Type B pancreatic cell (in vitro differentiated cells): ENCODE data around the gene AIMP1. TPM values are rescaled to one million over a fixed set of nuclear protein-coding genes. Genes with fewer than 3 reads are reported as not detected.

Experiments used
- DNase-seq: peaks from one replicate; pipeline ENCODE4 v3.0.0; 2021; ENCODE audit warnings: mixed read lengths; ENCODE audit not compliant: unreplicated experiment; ENCODE audit errors: extremely low spot score
- H3K27ac Mint-ChIP-seq: 2 replicates; pipeline ENCODE4 v1.8.0; 2021; ENCODE audit warnings: mild to moderate bottlenecking, mixed read lengths
- H3K27me3 Mint-ChIP-seq: 2 replicates; pipeline ENCODE4 v1.8.0; 2021; ENCODE audit warnings: mixed read lengths
- H3K36me3 Mint-ChIP-seq: 2 replicates; pipeline ENCODE4 v1.8.0; 2021; ENCODE audit warnings: mixed read lengths
- H3K4me1 Mint-ChIP-seq: one replicate; pipeline ENCODE4 v1.8.0; 2021; ENCODE audit warnings: mixed read lengths; ENCODE audit not compliant: unreplicated experiment
- H3K4me3 Mint-ChIP-seq: 2 replicates; pipeline ENCODE4 v1.8.0; 2021; ENCODE audit warnings: mild to moderate bottlenecking, mixed read lengths
- H3K9me3 Mint-ChIP-seq: 2 replicates; pipeline ENCODE4 v1.8.0; 2021; ENCODE audit warnings: mixed read lengths
- long read RNA-seq: library from polyadenylated mRNA; unstranded; transcript quantifications from one replicate; pipeline ENCODE4 v2.0.0, GENCODE V29; 2020
- total RNA-seq: library from RNA; stranded (reverse); gene quantifications from 2 replicates; pipeline ENCODE4 v1.2.1, GENCODE V29; 2021; ENCODE audit warnings: low replicate concordance
- TF ChIP-seq, protein P1 (sequence below): fragments of 200-600 bp; sonication (generic); conservative IDR thresholded peaks from 2 replicates; pipeline ENCODE4 v1.5.0; 2021; ENCODE audit warnings: antibody characterized with exemption, mild to moderate bottlenecking

The AIMP1 gene
- total RNA-seq: 42.1 and 49.3 TPM in 2 replicates
- long read RNA-seq, transcript AIMP1-202 (7 exons, 2,586 nt): major isoform, 49 of 84 reads
- long read RNA-seq, partial matches to known transcripts: 14 of 84 reads
- long read RNA-seq, other reads (novel, unspliced or antisense): 20 of 84 reads

DNA sequence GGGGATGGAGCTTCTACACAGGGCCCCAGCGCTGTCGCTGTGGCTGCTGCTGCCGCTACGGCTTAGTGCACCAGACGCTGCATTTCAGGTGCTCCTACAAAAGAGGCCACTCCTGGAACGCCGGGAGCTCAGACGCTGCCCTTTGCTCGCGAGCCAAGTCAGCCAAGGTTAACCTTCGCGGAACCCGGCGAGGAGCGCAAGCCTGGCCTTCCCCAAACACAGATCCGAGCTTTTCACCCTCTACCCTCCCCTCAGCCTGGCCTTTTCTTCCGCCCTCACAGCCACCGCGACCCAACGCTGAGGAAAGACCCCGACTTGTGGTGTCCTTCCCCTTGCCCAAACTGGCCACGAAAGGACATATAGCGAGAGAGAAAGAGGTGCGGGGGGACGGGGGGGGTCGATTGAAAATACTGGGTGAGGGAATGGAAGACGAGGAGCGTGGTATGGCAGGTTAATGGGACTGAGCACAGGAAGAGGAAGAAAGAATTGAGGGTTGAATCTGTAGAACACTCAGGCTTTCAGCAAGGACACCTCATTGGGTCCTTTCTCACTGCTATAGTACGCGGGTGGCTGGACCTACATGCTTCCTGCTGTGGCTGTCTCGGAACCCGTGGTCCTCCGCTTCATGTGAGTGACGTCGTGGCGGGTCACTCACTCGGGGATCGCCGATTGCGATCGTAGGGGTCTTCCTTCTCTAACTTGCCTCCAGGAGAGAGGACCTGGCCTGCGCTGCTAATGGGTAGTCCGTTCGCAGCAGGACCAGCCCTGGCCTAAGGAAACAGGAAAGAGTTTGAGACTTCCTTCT, at the start of gene AIMP1, which contains the start of gene TBCK:
Gene AIMP1, plus strand, starts transcription at position 583 of the 805 bp plus-strand sequence. CDS start 8,460 bp downstream, outside the sequence.
Gene TBCK, minus strand, starts transcription at position 242 of the 805 bp plus-strand sequence. CDS start 7,249 bp downstream, outside the sequence.
- no peaks in the 10 kb centered on the region for H3K27me3 Mint-ChIP-seq

DNA sequence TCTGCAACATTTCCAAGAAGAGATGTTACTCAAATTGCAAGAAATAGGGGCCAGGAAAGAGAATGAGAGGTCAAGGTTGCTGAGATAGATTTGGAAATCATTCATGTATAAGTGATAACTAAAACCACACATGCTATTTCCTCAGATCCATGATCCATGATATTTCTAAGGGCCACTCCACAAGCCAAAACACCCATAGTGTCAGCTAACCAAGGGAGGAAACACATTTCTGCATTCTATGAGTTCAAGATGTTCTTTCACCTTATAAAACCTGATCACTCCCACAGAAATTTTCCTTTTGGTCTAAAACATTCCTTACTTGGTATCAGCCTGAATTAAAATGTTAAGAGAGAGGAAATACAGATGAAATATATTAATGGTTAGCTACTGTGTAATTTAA, 47.6 kb upstream of the AIMP1 start:
- Mint-ChIP-seq H3K27me3 (no peaks in the 10 kb centered on the region), H3K4me1 (peaks cover 17% of the 10 kb centered on the region), H3K4me3 (no peak overlapping the region), H3K9me3 (no peaks in the 10 kb centered on the region), H3K36me3 (peaks cover 4% of the 10 kb centered on the region), H3K27ac (no peak overlapping the region)
- TF ChIP-seq, protein P1, sequence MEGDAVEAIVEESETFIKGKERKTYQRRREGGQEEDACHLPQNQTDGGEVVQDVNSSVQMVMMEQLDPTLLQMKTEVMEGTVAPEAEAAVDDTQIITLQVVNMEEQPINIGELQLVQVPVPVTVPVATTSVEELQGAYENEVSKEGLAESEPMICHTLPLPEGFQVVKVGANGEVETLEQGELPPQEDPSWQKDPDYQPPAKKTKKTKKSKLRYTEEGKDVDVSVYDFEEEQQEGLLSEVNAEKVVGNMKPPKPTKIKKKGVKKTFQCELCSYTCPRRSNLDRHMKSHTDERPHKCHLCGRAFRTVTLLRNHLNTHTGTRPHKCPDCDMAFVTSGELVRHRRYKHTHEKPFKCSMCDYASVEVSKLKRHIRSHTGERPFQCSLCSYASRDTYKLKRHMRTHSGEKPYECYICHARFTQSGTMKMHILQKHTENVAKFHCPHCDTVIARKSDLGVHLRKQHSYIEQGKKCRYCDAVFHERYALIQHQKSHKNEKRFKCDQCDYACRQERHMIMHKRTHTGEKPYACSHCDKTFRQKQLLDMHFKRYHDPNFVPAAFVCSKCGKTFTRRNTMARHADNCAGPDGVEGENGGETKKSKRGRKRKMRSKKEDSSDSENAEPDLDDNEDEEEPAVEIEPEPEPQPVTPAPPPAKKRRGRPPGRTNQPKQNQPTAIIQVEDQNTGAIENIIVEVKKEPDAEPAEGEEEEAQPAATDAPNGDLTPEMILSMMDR: no peak
- no peak for DNase-seq

More for the DNA sequence above, at the start of gene AIMP1, which contains the start of gene TBCK:
- Mint-ChIP-seq H3K4me3 (no peak within 1 kb of the TSS), H3K4me1 (peaks cover 24% of the 10 kb centered on the region), H3K9me3 (no peaks in the 10 kb centered on the region), H3K36me3 (peaks cover 6% of the 10 kb centered on the region), H3K27ac (no peak within 1 kb of the TSS)
- peak; percentile 87 for DNase-seq
- TF ChIP-seq, protein P1: no peak

DNA sequence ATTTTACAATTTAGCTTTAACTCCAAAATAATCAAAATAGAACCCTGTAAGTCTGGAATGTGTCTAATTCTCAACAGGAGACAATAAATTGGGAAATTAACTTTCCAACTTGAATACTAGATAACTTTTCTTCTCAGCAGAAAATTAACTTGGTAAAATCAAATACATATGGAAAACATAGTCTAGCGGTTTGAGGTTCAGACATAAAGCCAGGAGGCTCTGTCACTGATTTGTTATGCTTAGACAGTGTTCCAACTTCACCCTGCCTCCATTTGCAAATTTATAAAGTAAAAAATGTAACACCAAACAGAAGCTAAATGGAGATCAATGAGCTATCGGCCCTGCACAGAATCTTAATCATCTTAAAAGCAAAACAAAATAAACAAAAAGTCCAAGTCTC, 46.6 kb upstream of the AIMP1 start:
- Mint-ChIP-seq H3K9me3 (no peaks in the 10 kb centered on the region), H3K27ac (no peak overlapping the region), H3K4me1 (peaks cover 12% of the 10 kb centered on the region), H3K36me3 (peaks cover 10% of the 10 kb centered on the region), H3K4me3 (no peak overlapping the region), H3K27me3 (no peaks in the 10 kb centered on the region)
- DNase-seq: no peak
- TF ChIP-seq, protein P1: no peak

DNA sequence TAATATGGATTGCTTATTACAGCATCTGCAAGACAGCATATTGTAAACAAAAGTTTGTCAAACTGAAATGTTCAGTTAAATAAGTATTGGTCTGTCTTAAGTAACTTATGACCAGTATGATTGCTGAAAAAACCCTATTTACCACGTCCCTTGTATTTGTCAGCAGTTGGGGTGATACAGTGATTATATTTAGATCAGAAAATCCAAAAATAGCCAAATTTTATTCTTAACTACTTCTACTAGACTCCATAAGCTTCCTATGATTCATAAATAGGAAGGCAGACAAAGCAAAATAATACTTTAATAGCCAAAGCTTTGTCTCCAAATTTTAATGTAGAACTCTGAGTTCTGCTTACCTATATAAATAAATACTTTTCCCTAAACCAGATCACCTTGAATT, 45.6 kb upstream of the AIMP1 start:
- Mint-ChIP-seq H3K9me3 (no peaks in the 10 kb centered on the region), H3K4me3 (no peak overlapping the region), H3K4me1 (peaks cover 12% of the 10 kb centered on the region), H3K36me3 (peaks cover 10% of the 10 kb centered on the region), H3K27me3 (no peaks in the 10 kb centered on the region), H3K27ac (no peak overlapping the region)
- TF ChIP-seq, protein P1: no peak
- DNase-seq: no peak

DNA sequence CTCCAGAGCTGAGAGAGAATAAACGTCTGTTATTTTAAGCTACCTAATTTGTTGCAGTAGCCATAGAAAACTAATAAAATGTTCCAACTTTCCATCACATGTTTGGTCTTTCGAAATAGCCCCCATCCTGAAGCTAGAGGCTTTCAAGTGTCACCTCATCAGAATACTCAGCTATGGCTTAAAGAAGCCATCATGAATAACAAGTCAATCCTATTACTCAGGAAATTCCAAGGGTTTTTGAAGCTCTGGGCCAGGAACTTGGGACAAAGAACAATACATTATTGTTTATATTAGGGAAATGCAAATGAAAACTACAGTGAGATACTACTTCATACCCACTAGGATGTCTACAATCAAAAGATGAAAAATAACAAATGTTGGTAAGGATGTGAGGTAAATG, 42.5 kb upstream of the AIMP1 start:
- Mint-ChIP-seq H3K27me3 (no peaks in the 10 kb centered on the region), H3K4me3 (no peak overlapping the region), H3K36me3 (peaks cover 5% of the 10 kb centered on the region), H3K4me1 (peaks cover 10% of the 10 kb centered on the region), H3K9me3 (no peaks in the 10 kb centered on the region), H3K27ac (no peak overlapping the region)
- TF ChIP-seq, protein P1: no peak
- no peak for DNase-seq
